ENCODE measurements around the gene TEX48.

The TEX48 gene

DNA sequence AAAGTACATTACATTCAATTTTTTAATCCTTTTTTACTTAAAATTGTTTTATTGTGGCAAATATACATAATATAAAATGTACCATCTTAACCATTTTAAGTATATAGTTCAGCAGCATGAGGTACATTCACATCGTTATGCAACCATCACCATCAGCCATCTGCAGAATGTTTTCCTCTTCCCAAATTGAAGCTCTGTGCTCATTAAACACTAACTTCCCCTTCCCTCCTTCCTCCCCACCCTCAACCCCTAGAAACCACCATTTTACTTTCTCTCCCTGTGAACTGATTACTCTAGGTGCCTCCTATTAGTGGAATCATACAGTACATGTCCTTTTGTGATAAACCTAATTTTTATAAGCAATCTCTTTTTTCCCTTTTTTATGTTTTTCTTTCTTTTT, 40.0 kb downstream of the TEX48 start:
- TF ChIP-seq, protein P1, sequence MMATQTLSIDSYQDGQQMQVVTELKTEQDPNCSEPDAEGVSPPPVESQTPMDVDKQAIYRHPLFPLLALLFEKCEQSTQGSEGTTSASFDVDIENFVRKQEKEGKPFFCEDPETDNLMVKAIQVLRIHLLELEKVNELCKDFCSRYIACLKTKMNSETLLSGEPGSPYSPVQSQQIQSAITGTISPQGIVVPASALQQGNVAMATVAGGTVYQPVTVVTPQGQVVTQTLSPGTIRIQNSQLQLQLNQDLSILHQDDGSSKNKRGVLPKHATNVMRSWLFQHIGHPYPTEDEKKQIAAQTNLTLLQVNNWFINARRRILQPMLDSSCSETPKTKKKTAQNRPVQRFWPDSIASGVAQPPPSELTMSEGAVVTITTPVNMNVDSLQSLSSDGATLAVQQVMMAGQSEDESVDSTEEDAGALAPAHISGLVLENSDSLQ (IDR thresholded peaks at IDR 0.05), result no peak
- TF ChIP-seq FOXM1 (IDR thresholded peaks at IDR 0.05; ENCODE audit: borderline replicate concordance), result no peak
- no peak for TF ChIP-seq NFRKB (IDR thresholded peaks at IDR 0.05)
- TF ChIP-seq LEF1 (IDR thresholded peaks at IDR 0.05; ENCODE audit: borderline replicate concordance), result no peak
- TF ChIP-seq CTBP1 (IDR thresholded peaks at IDR 0.05; ENCODE audit: borderline replicate concordance), result no peak
- TF ChIP-seq BHLHE40 (IDR thresholded peaks at IDR 0.05; ENCODE audit: borderline replicate concordance), result no peak
- no peak for TF ChIP-seq FOXA1 (IDR thresholded peaks at IDR 0.05)
- TF ChIP-seq SP1 (IDR thresholded peaks at IDR 0.05), result no peak
- no peak for TF ChIP-seq TARDBP (IDR thresholded peaks at IDR 0.05)
- TF ChIP-seq ARNT (IDR thresholded peaks at IDR 0.05), result no peak
- TF ChIP-seq L3MBTL2 (conservative IDR thresholded peaks at IDR 0.05), result no peak
- TF ChIP-seq HDGF (IDR thresholded peaks at IDR 0.05; ENCODE audit: borderline replicate concordance), result no peak
- TF ChIP-seq ZNF384 (IDR thresholded peaks at IDR 0.05), result no peak
- no peak for TF ChIP-seq FOXK2 (IDR thresholded peaks at IDR 0.05)
- TF ChIP-seq ELF4 (IDR thresholded peaks at IDR 0.05), result no peak
- TF ChIP-seq SUZ12 (IDR thresholded peaks at IDR 0.05), result no peak
- ChIA-PET POLR2A (no interaction called here), CTCF (interaction anchor here (0.6 to 1.0 kb wide), 2 partner anchors 135 to 210 kb away, joined by 3 read pairs; no protein-coding TSS in a partner anchor)
- DNase-seq (ENCODE audit: extremely low spot score), result no peak

DNA sequence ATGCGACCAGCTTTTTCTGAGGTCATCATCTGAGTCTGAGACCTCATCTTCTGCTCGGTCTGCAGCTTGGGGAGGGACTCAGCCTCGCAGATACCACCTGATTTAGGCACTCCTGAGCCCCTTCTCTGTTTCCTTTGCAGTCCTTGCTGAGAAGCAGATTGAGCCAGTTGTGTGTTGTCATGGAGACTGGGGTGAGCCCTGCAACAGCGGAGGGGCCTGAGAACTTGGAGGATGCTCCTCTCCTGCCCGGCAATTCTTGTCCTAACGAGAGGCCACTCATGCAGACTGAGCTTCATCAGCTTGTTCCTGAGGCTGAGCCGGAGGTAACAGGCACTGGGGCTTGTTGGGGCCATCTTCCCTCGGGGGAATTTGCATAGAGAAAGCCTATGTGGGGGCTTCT, 43.6 kb downstream of the TEX48 start:
- no peak for DNase-seq (ENCODE audit: extremely low spot score)
- ChIA-PET CTCF (no interaction called here), POLR2A (no interaction called here)
- TF ChIP-seq BHLHE40 (IDR thresholded peaks at IDR 0.05; ENCODE audit: borderline replicate concordance) (no peak), LEF1 (IDR thresholded peaks at IDR 0.05; ENCODE audit: borderline replicate concordance) (no peak), FOXM1 (IDR thresholded peaks at IDR 0.05; ENCODE audit: borderline replicate concordance) (no peak), L3MBTL2 (conservative IDR thresholded peaks at IDR 0.05) (no peak), ZNF384 (IDR thresholded peaks at IDR 0.05) (no peak), FOXA1 (IDR thresholded peaks at IDR 0.05) (no peak), HDGF (IDR thresholded peaks at IDR 0.05; ENCODE audit: borderline replicate concordance) (no peak), SP1 (IDR thresholded peaks at IDR 0.05) (no peak), FOXK2 (IDR thresholded peaks at IDR 0.05) (no peak), SUZ12 (IDR thresholded peaks at IDR 0.05) (no peak), ARNT (IDR thresholded peaks at IDR 0.05) (no peak)
- TF ChIP-seq, protein P1 (IDR thresholded peaks at IDR 0.05), result no peak

DNA sequence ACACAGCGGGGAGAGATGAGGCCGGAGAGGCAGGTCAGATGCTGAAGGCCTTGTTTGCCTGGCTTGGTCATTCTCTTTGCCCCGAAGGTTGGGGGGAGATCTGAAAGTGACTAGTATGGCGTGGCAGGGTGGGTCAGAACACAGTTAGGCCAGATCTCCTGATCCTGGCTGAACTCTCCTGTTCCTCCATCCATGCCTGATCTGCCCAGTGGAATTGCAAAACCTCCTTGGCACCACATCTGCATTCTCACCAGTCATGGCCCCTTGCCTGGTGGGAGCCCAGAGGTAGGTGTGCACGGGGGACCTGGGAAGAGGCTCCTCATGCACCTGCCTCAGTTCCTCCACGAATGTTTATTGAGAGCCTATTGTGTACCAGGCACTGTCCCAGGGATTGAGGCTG, 47.6 kb downstream of the TEX48 start:
- POLR2A ChIA-PET, result no interaction called here
- CTCF ChIA-PET, result no interaction called here
- TF ChIP-seq SP1 (IDR thresholded peaks at IDR 0.05) (no peak), LEF1 (IDR thresholded peaks at IDR 0.05; ENCODE audit: borderline replicate concordance) (no peak), SUZ12 (IDR thresholded peaks at IDR 0.05) (no peak), BHLHE40 (IDR thresholded peaks at IDR 0.05; ENCODE audit: borderline replicate concordance) (no peak), L3MBTL2 (conservative IDR thresholded peaks at IDR 0.05) (no peak), FOXA1 (IDR thresholded peaks at IDR 0.05) (no peak), NFRKB (IDR thresholded peaks at IDR 0.05) (no peak), ELF4 (IDR thresholded peaks at IDR 0.05) (no peak), CTBP1 (IDR thresholded peaks at IDR 0.05; ENCODE audit: borderline replicate concordance) (no peak), HDGF (IDR thresholded peaks at IDR 0.05; ENCODE audit: borderline replicate concordance) (no peak), ARNT (IDR thresholded peaks at IDR 0.05) (no peak)
- TF ChIP-seq, protein P1 (IDR thresholded peaks at IDR 0.05), result no peak
- no peak for DNase-seq (ENCODE audit: extremely low spot score)

DNA sequence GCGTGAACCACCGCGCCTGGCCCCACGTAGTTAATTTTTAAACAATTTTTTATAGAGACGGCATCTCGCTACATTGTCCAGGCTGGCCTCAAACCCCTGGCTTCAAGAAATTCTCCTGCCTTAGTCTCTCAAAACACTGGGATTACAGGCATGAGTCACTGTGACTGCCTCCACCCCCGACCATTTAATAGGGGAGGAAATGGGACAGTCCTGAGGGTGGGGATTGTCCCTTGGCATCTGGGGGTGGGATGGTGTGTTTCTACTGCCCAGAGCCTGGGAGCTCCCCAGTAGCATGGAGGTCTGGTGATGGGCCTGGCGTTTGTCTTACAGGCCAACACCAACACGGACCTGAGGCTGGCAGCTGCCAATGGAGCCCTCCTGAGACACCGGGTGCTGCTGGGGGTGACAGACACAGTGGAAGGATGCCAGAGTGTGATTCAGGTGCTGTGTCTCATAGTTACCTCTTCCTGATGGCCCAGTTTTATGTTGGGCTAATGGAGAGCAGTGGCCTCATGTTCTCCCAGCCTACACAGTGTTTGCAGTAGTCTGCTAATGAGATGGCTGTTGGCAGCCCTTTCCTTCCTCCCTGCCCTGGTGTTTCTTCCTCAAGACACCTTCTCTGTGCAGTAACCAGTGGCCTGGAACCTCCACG, 48.4 kb downstream of the TEX48 start:
- TF ChIP-seq ZNF384 (IDR thresholded peaks at IDR 0.05) (no peak), NFRKB (IDR thresholded peaks at IDR 0.05) (no peak), HDGF (IDR thresholded peaks at IDR 0.05; ENCODE audit: borderline replicate concordance) (no peak), BHLHE40 (IDR thresholded peaks at IDR 0.05; ENCODE audit: borderline replicate concordance) (no peak), FOXA1 (IDR thresholded peaks at IDR 0.05) (no peak), FOXK2 (IDR thresholded peaks at IDR 0.05) (no peak), FOXM1 (IDR thresholded peaks at IDR 0.05; ENCODE audit: borderline replicate concordance) (no peak), SUZ12 (IDR thresholded peaks at IDR 0.05) (no peak), CTBP1 (IDR thresholded peaks at IDR 0.05; ENCODE audit: borderline replicate concordance) (no peak), L3MBTL2 (conservative IDR thresholded peaks at IDR 0.05) (no peak)
- TF ChIP-seq, protein P1 (IDR thresholded peaks at IDR 0.05), result no peak
- CTCF ChIA-PET, result no interaction called here
- DNase-seq (ENCODE audit: extremely low spot score), result no peak
- POLR2A ChIA-PET, result no interaction called here

DNA sequence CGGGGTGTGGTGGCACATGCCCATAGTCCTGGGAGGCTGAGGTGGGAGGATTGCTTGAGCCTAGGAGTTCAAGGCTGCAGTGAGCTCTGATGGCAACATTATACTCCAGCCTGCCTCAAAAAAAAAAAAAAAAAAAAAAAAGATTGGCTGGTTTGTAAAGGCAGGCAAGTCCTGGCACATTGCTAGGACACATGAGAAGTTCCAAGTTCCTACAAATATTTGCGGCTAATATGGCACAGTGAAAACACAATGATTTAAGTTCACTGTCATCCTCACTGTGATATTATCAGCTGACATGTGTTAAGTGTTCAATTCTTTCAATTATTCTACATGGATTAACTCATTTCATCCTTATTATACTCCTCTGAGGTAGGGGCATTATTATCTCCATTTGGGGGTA, 50.8 kb downstream of the TEX48 start:
- no peak for DNase-seq (ENCODE audit: extremely low spot score)
- POLR2A ChIA-PET, result no interaction called here
- TF ChIP-seq, protein P1 (IDR thresholded peaks at IDR 0.05), result no peak
- no peak for TF ChIP-seq ARNT (IDR thresholded peaks at IDR 0.05)
- no peak for TF ChIP-seq L3MBTL2 (conservative IDR thresholded peaks at IDR 0.05)
- TF ChIP-seq BHLHE40 (IDR thresholded peaks at IDR 0.05; ENCODE audit: borderline replicate concordance), result no peak
- TF ChIP-seq FOXK2 (IDR thresholded peaks at IDR 0.05), result no peak
- no peak for TF ChIP-seq HDGF (IDR thresholded peaks at IDR 0.05; ENCODE audit: borderline replicate concordance)
- no peak for TF ChIP-seq ELF4 (IDR thresholded peaks at IDR 0.05)
- TF ChIP-seq FOXM1 (IDR thresholded peaks at IDR 0.05; ENCODE audit: borderline replicate concordance), result no peak
- CTCF ChIA-PET, result interaction anchor here (1.1 kb wide), 1 partner anchor 144 kb away, joined by 4 read pairs; no protein-coding TSS in a partner anchor

Data from HEK293T (cell line).